K562 treated with DMSO at 1 percent for 48 hours (cell line): Measurements from ENCODE around the gene PXMP4. TPM values are rescaled to one million over a fixed set of nuclear protein-coding genes. Genes with fewer than 3 reads are reported as not detected.

Source experiments
- total RNA-seq: library from RNA; unstranded; fragments of 300-600 nt; gene quantifications from 2 replicates; pipeline ENCODE4 v1.2.3, GENCODE V29; 2022; ENCODE audit warnings: low replicate concordance; ENCODE audit errors: extremely low read depth

Gene PXMP4, protein sequence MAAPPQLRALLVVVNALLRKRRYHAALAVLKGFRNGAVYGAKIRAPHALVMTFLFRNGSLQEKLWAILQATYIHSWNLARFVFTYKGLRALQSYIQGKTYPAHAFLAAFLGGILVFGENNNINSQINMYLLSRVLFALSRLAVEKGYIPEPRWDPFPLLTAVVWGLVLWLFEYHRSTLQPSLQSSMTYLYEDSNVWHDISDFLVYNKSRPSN
- not detected in 2 replicates for total RNA-seq

DNA sequence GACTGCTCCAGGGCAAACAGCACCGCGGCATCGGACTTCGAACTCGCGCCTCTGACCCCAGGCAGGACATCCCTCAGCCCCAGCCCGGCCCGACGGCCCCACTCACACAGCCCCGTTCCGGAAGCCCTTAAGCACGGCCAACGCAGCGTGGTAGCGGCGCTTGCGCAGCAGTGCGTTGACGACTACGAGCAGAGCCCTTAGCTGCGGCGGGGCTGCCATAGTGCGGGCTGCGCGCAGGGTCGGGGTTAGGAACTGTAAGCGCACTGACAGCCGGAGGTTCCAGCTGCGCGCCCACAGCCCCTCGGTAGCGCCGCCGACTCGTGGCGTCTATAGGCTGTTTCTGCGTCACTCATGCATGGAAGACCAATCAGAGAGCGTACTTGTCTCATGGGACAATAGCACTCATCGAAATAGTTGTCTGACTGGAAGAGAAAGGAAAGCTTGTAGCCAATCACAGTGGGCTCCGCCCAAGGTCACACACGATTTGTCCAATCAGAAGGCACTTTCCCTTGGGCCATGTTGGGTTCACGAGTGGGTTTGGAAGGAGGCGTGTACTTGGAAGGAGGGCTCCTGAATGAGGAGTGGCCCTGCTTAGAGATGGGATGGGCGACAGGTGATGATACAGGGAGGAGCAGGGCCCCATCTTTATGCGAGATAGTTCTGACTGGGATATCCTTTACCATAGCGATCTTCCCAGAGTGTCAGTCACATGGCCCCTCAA is at the start of gene PXMP4:
Gene PXMP4 (minus strand): TSS at position 322 of the 721 bp plus-strand sequence. CDS start 103 bp downstream, at position 219.

DNA sequence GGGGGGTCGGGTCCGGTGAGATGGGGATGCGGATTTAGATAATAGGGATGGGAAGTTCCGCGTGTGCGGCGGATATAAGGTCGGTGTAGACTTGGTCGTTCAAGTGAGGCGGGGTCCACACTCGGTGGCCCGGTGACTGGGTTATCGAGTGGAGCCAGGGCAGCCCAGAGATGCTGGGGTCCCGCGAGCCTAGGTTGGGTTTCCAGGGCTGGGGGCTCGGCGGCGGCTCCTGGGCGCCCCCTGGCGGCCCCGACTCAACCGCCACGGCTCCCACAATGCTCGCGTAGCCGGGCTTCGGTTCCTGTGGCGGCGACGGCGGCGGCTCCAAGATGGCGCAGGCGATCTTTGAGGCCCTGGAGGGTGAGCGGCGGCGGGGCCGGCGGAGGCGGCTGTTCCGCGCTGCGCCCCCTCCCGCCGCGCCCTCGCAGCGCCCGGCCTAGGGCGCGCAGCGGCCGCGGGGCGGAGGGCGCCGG is 11.6 kb upstream of the PXMP4 start, which contains the start of gene ZNF341:
Gene ZNF341 (plus strand): TSS at position 304 of the 473 bp plus-strand sequence. CDS start 26 bp downstream, at position 330.

DNA sequence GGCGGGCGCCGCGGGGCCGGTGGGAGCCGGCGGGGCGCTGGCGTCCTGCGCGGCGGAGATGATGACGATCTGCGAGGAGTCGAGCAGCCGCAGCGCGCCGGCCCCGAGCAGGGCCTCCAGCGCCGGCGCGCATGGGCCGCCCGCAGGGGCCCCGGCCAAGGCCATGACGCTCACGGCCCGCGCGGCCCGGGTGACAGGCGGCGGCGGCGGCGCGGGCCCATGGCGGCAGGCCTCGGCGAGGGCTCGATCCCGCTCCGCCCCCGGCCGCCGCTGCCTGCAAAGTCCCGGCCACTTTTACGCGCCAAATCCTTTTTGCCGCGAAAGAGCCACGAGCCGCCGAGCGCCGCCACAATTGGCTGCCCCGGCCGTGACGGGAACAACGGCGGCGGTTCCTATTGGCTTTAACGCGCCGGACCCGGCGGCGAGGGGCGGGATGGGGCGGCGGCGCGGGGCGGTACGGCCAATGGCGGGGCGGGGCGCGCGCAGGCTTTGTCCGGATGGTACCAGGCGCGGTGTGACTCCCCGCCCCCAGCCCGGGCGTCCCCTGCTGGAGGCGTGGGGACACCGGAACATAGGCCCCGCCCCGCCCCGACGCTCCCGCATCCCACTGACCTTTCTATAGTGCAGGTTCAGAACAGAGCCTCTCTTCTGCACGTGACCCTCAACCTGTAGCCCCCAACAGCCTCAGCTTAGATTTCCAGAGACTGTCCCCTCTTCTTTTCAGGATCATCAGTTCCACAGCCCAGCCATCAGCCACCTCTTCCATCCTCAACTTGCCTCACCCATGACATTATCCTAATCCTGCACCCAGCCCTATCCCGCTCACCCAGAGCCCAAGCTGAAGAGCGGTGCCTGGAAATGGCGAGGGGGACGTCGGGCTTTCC is 33.8 kb downstream of the PXMP4 start, which contains the start of gene E2F1:
Gene E2F1 (minus strand): TSS at position 286 of the 884 bp plus-strand sequence. CDS start 121 bp downstream, at position 165.

DNA sequence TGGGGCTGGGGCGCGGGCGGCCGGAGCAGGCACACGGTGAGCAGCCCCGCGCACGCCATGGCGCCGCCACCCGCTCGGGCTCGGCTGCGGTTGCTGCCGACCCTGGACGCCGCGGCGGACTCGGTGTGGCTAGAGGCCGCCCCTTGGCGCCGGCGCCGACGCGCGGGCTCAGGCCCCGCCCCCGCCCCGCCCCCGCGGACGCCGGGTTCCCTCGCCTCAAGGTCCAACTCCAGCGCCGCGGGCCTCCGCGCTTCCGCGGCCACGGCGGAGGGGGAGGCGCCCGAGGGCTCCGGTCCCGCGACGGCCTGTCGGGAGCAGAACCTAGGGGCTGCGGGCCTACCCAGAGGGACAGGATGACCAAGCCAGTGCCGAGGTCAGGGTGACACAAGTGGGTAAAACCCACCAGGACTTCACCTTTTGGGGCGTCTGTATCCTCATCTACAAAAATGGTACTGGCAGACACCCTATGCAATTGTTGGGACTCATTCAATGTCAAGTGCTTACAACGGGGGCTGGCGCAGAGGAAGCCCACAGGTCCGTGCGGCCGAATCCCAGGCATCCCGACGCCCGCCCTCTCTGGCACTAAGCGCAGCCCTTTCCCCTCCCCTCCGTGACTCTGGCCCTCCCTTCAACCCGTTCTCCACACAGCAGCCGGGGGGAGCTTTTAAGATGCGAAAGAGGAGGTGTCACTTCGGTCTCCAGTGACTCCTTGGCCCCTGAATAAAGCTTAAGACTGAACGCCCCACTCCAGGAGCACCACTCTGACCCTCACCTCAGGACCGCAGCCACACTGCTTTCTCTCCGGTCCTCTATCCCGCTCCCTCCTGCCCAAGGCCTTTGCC is 45.6 kb downstream of the PXMP4 start, which contains the start of gene NECAB3:
Gene NECAB3 (minus strand): TSS at position 135 of the 842 bp plus-strand sequence. CDS start 76 bp downstream, at position 59.

DNA sequence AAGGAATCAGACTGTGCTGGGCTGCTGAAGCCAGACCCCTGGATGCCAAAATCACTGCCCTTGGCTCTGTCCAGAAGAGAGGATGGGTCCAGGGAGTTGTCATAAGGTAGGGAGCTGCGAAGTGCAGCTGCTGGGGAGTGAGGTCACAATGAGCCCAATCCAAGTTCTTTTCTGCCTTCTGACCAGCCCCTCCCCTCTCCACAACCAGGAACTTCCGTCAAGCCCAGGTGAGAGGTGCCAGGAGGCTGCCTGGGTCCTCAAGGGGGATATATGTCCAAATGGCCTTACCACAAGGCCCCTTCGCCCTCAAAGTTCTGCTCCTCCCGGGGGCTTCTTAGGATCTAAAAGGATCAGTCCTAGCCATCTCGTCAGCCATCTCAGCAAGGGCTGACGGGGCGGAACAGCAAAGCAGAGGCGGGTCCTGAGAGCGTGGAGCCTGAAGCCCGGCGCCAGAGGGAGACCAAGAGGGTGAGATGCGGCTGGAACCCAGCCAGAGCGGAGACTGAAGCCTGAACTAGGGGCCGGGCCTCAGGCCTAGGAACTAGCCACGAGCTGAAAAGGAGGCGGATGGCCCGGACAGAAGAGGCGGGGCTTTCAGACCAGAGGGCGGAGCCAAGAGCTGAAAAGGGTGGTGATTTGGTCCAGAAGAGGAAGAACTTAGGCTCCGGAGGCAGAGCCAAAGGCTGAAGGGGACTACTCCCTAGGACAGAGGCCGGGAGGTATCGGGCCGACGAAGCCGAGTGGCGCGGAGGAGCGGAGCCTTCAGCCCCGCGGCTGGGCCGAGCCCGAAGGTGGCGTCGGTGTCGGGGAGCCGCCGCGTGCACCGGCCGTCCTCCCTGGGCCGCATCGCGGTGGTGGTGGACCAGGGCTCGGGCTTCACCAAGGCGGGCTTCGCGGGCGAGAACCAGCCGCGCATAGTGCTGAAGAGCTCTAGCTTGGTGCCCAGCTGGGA is 53.5 kb downstream of the PXMP4 start, which contains the start of gene ACTL10:
Gene ACTL10 (plus strand): TSS at position 651 of the 952 bp plus-strand sequence. CDS start 555 bp downstream, outside the sequence.

DNA sequence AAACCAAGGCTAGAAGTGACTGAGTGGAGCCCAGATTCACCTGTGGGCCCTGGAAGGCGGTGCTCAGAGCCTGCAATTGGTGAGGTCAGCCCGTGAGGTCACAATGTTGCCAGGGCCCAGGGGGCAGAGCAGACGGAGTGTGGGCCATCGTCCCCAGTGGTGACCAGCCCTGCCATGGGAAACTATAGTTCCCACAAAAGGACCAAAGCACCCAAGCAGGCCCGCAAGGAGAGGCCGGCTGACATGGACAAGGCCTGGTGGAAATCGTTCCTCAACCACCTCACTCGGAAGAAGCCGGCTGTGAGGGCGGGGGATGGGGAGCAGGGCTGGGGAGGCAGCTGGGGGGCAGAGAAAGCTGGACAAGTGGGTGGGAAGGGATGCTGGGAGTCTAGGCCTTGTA is 57.9 kb downstream of the PXMP4 start, which contains the start of gene C20orf144:
Gene C20orf144 (plus strand): TSS at position 156 of the 400 bp plus-strand sequence. CDS start 19 bp downstream, at position 175.

Other genes with a start within 250 kb of the PXMP4 start
- gene CBFA2T2, start 230.2 kb downstream of the PXMP4 start, total RNA-seq = not detected in 2 replicates
- gene C20orf144, start 58.0 kb downstream of the PXMP4 start, total RNA-seq = not detected in 2 replicates
- gene ACTL10, start 53.4 kb downstream of the PXMP4 start, total RNA-seq = not detected in 2 replicates
- 311 TPM in 1 of 2 replicates, not detected in the other for gene NECAB3, start 45.9 kb downstream of the PXMP4 start, total RNA-seq
- not detected in 2 replicates for gene E2F1, start 33.9 kb downstream of the PXMP4 start, total RNA-seq
- gene ZNF341, start 11.7 kb upstream of the PXMP4 start, total RNA-seq = not detected in 2 replicates
- not detected in 2 replicates for gene CHMP4B, start 91.0 kb upstream of the PXMP4 start, total RNA-seq